ENCODE measurements around the gene PBOV1.

The PBOV1 gene

DNA sequence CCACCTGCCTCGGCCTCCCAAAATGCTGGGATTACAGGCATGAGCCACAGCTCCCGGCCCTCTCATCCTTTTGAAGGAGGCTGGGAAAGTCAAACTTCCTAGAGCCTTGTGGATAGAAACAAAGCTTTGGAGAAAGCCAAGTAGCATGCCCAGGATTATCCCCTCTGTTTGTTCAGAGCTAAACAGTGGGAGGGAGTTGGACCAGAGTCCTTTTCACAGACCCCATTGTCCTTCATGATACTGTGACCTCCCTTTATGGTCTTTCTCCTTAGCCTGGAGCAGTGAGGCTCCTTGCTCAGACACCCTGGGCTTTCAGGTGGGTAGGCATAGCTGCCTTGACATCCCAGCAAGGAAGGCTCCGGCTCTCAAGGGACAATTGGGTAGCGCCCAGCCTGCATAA, 31.1 kb downstream of the PBOV1 start:
- no peaks in the 10 kb centered on the region for H3K36me3 ChIP-seq (replicated peaks; ENCODE audit: insufficient read depth, low read length)

DNA sequence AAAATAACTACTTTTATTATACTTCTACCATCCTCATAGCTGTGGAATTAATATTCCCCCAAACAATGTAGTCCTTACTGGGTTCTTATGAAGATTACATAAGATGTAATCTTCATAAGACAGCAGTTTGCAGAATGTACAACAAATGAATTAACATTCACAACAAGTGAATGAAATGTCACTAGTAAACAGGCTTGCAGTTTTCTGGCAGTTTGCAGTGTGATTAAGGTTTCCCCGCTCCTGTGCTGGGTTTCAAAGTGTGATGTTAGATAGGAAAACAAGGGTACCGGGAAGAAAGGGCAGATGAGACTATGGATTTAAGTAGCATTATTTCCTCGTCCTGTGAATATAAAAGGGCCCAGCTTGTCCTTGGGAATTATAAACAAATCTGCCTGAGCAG, 34.1 kb downstream of the PBOV1 start:
- 0 out of 2 replicates have a peak, but pooled peaks cover 16% of the 10 kb centered on the region for H3K79me2 ChIP-seq (ENCODE audit: low read length)
- no peaks in the 10 kb centered on the region for H3K9me2 ChIP-seq (replicated peaks; ENCODE audit: insufficient read depth, low read length)
- no peaks in the 10 kb centered on the region for H4K20me1 ChIP-seq (ENCODE audit: insufficient read depth, low read length)
- H3K4me2 ChIP-seq (ENCODE audit: low read depth, low read length), result no peak overlapping the region
- peaks cover 10% of the 10 kb centered on the region; the same call in 1 of the 2 replicates for H3F3A ChIP-seq (ENCODE audit: insufficient read depth, low read length)
- no peak overlapping the region for H3K9ac ChIP-seq (ENCODE audit: low read length)
- no peaks in the 10 kb centered on the region for H3K27me3 ChIP-seq (replicated peaks; ENCODE audit: insufficient read depth, low read length)
- no peak for TF ChIP-seq EZH2 (optimal IDR thresholded peaks at IDR 0.05; ENCODE audit: low read depth, low read length)
- no peak for TF ChIP-seq EZH2phosphoT487 (IDR thresholded peaks at IDR 0.05; ENCODE audit: low read length)
- TF ChIP-seq, protein P1, sequence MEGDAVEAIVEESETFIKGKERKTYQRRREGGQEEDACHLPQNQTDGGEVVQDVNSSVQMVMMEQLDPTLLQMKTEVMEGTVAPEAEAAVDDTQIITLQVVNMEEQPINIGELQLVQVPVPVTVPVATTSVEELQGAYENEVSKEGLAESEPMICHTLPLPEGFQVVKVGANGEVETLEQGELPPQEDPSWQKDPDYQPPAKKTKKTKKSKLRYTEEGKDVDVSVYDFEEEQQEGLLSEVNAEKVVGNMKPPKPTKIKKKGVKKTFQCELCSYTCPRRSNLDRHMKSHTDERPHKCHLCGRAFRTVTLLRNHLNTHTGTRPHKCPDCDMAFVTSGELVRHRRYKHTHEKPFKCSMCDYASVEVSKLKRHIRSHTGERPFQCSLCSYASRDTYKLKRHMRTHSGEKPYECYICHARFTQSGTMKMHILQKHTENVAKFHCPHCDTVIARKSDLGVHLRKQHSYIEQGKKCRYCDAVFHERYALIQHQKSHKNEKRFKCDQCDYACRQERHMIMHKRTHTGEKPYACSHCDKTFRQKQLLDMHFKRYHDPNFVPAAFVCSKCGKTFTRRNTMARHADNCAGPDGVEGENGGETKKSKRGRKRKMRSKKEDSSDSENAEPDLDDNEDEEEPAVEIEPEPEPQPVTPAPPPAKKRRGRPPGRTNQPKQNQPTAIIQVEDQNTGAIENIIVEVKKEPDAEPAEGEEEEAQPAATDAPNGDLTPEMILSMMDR (IDR thresholded peaks at IDR 0.05; ENCODE audit: low read length), result no peak
- H3K27ac ChIP-seq (ENCODE audit: low read length), result no peak overlapping the region
- no peaks in the 10 kb centered on the region for H3K36me3 ChIP-seq (replicated peaks; ENCODE audit: insufficient read depth, low read length)
- H2AFZ ChIP-seq (ENCODE audit: low read length), result no peak overlapping the region
- no peak overlapping the region for H3K4me3 ChIP-seq (ENCODE audit: low read length)
- no peak for DNase-seq
- no peaks in the 10 kb centered on the region for H3K9me3 ChIP-seq (replicated peaks; ENCODE audit: insufficient read depth, low read length)
- peaks cover 13% of the 10 kb centered on the region for H3K4me1 ChIP-seq (ENCODE audit: low read length)

More for the DNA sequence above, 31.1 kb downstream of the PBOV1 start:
- Histone ChIP-seq H3F3A (ENCODE audit: insufficient read depth, low read length) (peaks cover 10% of the 10 kb centered on the region; the same call in 1 of the 2 replicates), H4K20me1 (ENCODE audit: insufficient read depth, low read length) (no peaks in the 10 kb centered on the region), H3K27me3 (replicated peaks; ENCODE audit: insufficient read depth, low read length) (no peaks in the 10 kb centered on the region), H3K9me2 (replicated peaks; ENCODE audit: insufficient read depth, low read length) (no peaks in the 10 kb centered on the region), H3K4me2 (ENCODE audit: low read depth, low read length) (no peak overlapping the region), H3K9me3 (replicated peaks; ENCODE audit: insufficient read depth, low read length) (no peaks in the 10 kb centered on the region), H3K27ac (ENCODE audit: low read length) (no peak overlapping the region), H2AFZ (ENCODE audit: low read length) (no peak overlapping the region), H3K9ac (ENCODE audit: low read length) (no peak overlapping the region), H3K4me1 (ENCODE audit: low read length) (peaks cover 16% of the 10 kb centered on the region), H3K4me3 (ENCODE audit: low read length) (no peak overlapping the region), H3K79me2 (ENCODE audit: low read length) (peaks cover 17% of the 10 kb centered on the region; the same call in 1 of the 2 replicates)
- TF ChIP-seq, protein P1 (IDR thresholded peaks at IDR 0.05; ENCODE audit: low read length), result no peak
- no peak for TF ChIP-seq EZH2phosphoT487 (IDR thresholded peaks at IDR 0.05; ENCODE audit: low read length)
- TF ChIP-seq EZH2 (optimal IDR thresholded peaks at IDR 0.05; ENCODE audit: low read depth, low read length), result no peak
- no peak for DNase-seq

DNA sequence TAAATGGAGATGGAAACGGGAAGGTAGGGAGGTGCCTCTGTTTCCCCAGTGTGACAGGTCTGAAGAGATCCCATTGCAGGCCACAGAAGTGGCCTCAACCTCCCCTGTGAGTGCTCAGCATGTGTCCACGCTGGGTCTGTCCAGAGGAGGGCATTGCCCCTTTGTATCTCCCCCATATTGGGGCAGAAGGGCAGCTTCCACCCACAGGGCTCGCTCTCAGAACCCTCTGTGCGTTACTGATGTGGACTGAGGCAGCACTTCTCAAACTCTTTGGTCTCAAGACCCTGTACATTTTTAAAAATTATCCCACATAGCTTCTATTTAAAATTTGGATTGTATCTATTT, 34.5 kb downstream of the PBOV1 start:
- Histone ChIP-seq H3F3A (ENCODE audit: insufficient read depth, low read length) (peaks cover 9% of the 10 kb centered on the region; the same call in 1 of the 2 replicates), H3K9ac (ENCODE audit: low read length) (no peak overlapping the region), H3K9me2 (replicated peaks; ENCODE audit: insufficient read depth, low read length) (no peaks in the 10 kb centered on the region), H3K4me1 (ENCODE audit: low read length) (peaks cover 8% of the 10 kb centered on the region), H4K20me1 (ENCODE audit: insufficient read depth, low read length) (no peaks in the 10 kb centered on the region), H3K27ac (ENCODE audit: low read length) (no peak overlapping the region), H3K36me3 (replicated peaks; ENCODE audit: insufficient read depth, low read length) (no peaks in the 10 kb centered on the region), H3K4me3 (ENCODE audit: low read length) (no peak overlapping the region), H2AFZ (ENCODE audit: low read length) (no peak overlapping the region), H3K27me3 (replicated peaks; ENCODE audit: insufficient read depth, low read length) (no peaks in the 10 kb centered on the region), H3K79me2 (ENCODE audit: low read length) (0 out of 2 replicates have a peak, but pooled peaks cover 16% of the 10 kb centered on the region), H3K4me2 (ENCODE audit: low read depth, low read length) (no peak overlapping the region), H3K9me3 (replicated peaks; ENCODE audit: insufficient read depth, low read length) (no peaks in the 10 kb centered on the region)
- TF ChIP-seq EZH2 (optimal IDR thresholded peaks at IDR 0.05; ENCODE audit: low read depth, low read length) (no peak), EZH2phosphoT487 (IDR thresholded peaks at IDR 0.05; ENCODE audit: low read length) (no peak)
- TF ChIP-seq, protein P1 (IDR thresholded peaks at IDR 0.05; ENCODE audit: low read length), result no peak
- DNase-seq, result no peak
